Esophagus muscularis mucosa (tissue), 4 donors: ENCODE data around the gene SPECC1. TPM values are rescaled to one million over a fixed set of nuclear protein-coding genes. Genes with fewer than 3 reads are reported as not detected.

ENCODE experiments used
- DNase-seq: peaks from one replicate; pipeline ENCODE4 v3.0.0-alpha.2; 2017; ENCODE audit errors: extremely low spot score
- H3K27ac ChIP-seq, 4 donors: fragments of 200-600 bp; sonication (generic); replicated peaks in 1 of 4; 1 replicate in 3 of 4; 2 replicates in 1 of 4; pipeline ENCODE4 v1.5.1; 2016 to 2019; ENCODE audit warnings: mild to moderate bottlenecking in 1 of 4
- H3K27me3 ChIP-seq, 4 donors: fragments of 200-600 bp; sonication (generic); one replicate each; pipeline versions ENCODE4 v1.5.1 to v1.6.0; 2016 to 2019
- H3K36me3 ChIP-seq, 4 donors: fragments of 200-600 bp; sonication (generic); one replicate each; pipeline ENCODE4 v1.5.1; 2016 to 2019
- H3K4me1 ChIP-seq, 4 donors: fragments of 200-600 bp; sonication (generic); one replicate each; pipeline ENCODE4 v1.5.1; 2016 to 2019
- H3K4me3 ChIP-seq, 4 donors: fragments of 200-600 bp; sonication (generic); 1 replicate in 2 of 4; 2 replicates in 2 of 4; pipeline ENCODE4 v1.5.1; 2016 to 2019; ENCODE audit warnings: mild to moderate bottlenecking in 4 of 4, moderate library complexity in 1 of 4
- H3K9me3 ChIP-seq, 4 donors: fragments of 200-600 bp; sonication (generic); 1 replicate in 3 of 4; 2 replicates in 1 of 4; pipeline ENCODE4 v1.5.1; 2016 to 2019
- EP300 ChIP-seq: sonication (generic); formaldehyde crosslinking; IDR thresholded peaks from one replicate; pipeline ENCODE4 v1.6.1; 2017; ENCODE audit warnings: antibody characterized with exemption
- POLR2A ChIP-seq: fragments of 450-650 bp; IDR thresholded peaks from one replicate; pipeline ENCODE4 v1.6.1; 2017; ENCODE audit warnings: antibody characterized with exemption, moderate library complexity, mild to moderate bottlenecking, low read depth
- POLR2AphosphoS5 ChIP-seq, 2 donors: sonication (generic); formaldehyde crosslinking; IDR thresholded peaks; one replicate each; pipeline ENCODE4 v1.6.1; 2017; ENCODE audit warnings: antibody characterized with exemption in 2 of 2
- WGBS: methylation state at CpG from one replicate; pipeline ENCODE4 v1.1.5; 2018; 5-methylcytosine and 5-hydroxymethylcytosine counted together
- intact Hi-C: fragments of 100-400 bp; cut with DNase I; formaldehyde crosslinking; loops from one replicate; pipeline ENCODE4 v1.15.1; 2023
- total RNA-seq, 4 donors: library from RNA; depleted of rRNA; stranded (reverse); fragments of >200 nt; gene quantifications; one replicate each; pipeline versions ENCODE4 v1.1.0 to v1.2.1, GENCODE V29; 2016
- TF ChIP-seq, protein P1 (sequence below), 3 experiments: fragments of 200-600 bp in 2 of 3; fragments of 450-650 bp in 1 of 3; sonication (generic) in 2 of 3; IDR thresholded peaks; one replicate each; pipeline ENCODE4 v1.5.1; 2017 to 2019; ENCODE audit warnings: antibody characterized with exemption in 3 of 3, mild to moderate bottlenecking in 2 of 3, moderate library complexity in 1 of 3

The SPECC1 gene
- total RNA-seq, 4 donors from 2014 or later = 16.7 to 28.8 (median 24.7) TPM

DNA sequence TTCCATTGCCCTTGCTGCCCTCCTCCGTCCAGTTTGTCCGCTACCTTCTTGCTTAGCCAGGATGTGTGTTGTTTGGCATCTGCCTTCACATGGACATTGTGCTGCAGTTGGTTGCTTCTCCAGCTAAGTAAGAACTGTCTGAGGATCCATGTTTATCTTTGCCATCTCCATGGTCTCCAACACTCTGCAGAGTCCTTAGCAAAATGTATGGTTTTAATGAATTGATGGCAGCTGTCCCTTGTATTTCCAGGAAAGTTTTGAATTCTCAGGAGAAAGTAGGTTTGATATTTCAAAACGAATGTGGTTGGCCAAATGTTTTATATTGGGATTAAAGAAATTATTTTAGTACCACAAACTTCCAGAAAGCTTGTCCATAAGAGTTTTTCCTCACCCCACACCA lies 160.9 kb downstream of the SPECC1 start:
- intact Hi-C loops = no loop called here
- TF ChIP-seq EP300 = no peak
- no peak for TF ChIP-seq POLR2A
- TF ChIP-seq, protein P1, sequence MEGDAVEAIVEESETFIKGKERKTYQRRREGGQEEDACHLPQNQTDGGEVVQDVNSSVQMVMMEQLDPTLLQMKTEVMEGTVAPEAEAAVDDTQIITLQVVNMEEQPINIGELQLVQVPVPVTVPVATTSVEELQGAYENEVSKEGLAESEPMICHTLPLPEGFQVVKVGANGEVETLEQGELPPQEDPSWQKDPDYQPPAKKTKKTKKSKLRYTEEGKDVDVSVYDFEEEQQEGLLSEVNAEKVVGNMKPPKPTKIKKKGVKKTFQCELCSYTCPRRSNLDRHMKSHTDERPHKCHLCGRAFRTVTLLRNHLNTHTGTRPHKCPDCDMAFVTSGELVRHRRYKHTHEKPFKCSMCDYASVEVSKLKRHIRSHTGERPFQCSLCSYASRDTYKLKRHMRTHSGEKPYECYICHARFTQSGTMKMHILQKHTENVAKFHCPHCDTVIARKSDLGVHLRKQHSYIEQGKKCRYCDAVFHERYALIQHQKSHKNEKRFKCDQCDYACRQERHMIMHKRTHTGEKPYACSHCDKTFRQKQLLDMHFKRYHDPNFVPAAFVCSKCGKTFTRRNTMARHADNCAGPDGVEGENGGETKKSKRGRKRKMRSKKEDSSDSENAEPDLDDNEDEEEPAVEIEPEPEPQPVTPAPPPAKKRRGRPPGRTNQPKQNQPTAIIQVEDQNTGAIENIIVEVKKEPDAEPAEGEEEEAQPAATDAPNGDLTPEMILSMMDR (IDR thresholded peaks at IDR 0.05) = no peak
- no peak for TF ChIP-seq POLR2AphosphoS5 (IDR thresholded peaks at IDR 0.05)
- 85% methylated on average over 3 of the region's 3 CpGs for WGBS
- Histone ChIP-seq H3K4me3 (no peak overlapping the region), H3K36me3 (no peaks in the 10 kb centered on the region), H3K9me3 (no peaks in the 10 kb centered on the region), H3K27ac (no peak overlapping the region), H3K4me1 (no peaks in the 10 kb centered on the region), H3K27me3 (no peaks in the 10 kb centered on the region)
- no peak for DNase-seq

DNA sequence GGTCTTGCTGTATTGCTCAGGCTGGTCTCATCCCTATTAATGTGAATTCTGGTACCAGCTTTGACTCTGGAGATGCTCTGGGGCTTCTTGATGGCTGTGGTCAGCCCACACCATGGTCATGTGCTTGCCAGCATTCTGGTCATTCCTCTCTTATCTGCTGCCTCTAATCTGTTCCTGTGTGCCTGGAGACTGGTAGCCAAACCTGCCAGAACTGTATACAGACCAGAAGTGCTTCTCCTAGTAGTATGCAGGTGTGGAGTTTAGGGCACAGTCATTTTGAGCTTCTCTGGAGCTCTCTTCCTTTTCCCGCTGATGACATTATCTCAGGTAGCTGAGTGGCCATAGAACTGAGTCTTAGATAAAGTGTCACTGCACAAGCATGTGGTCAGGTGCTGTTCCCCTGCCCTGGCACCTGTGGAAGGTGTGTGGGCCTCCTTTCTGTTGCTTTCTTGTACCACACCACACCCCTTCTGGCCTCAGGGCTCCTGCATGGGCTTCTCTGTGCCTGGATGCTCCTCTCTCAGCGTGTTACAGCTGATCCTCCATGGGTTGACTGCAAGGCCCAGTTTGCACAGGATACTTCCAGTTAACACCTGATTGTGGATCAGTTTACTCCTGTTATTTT lies 162.7 kb downstream of the SPECC1 start:
- Histone ChIP-seq H3K4me1 (no peaks in the 10 kb centered on the region), H3K36me3 (no peaks in the 10 kb centered on the region), H3K27ac (no peak overlapping the region), H3K9me3 (no peaks in the 10 kb centered on the region), H3K4me3 (no peak overlapping the region), H3K27me3 (no peaks in the 10 kb centered on the region)
- no peak for TF ChIP-seq POLR2A
- no peak for TF ChIP-seq POLR2AphosphoS5 (IDR thresholded peaks at IDR 0.05)
- TF ChIP-seq EP300 = no peak
- TF ChIP-seq, protein P1 (IDR thresholded peaks at IDR 0.05) = no peak
- no peak for DNase-seq
- 100% methylated on average over 2 of the region's 2 CpGs for WGBS
- intact Hi-C loops = no loop called here

DNA sequence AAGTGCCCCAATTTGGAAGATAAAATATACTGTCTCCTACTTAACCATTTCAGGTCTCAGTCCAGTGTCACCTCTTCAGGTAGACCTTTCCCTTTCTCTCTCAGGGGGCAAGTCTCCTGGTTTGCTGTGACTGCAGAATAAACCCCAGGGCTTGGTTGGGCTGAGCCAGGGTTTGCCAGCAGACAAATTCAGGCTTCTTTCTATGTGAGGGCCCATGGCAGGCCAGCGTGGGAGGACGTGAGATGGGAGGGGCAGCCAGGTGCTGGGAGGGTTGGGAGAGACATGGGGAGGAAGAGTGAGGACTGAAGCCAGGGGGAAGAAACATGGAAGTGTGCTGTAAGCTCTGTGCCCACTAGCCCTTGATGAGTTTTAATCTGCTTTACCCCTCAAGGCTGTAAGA lies 163.2 kb downstream of the SPECC1 start:
- Histone ChIP-seq H3K36me3 (no peaks in the 10 kb centered on the region), H3K27me3 (no peaks in the 10 kb centered on the region), H3K9me3 (no peaks in the 10 kb centered on the region), H3K27ac (no peak overlapping the region), H3K4me1 (no peaks in the 10 kb centered on the region), H3K4me3 (no peak overlapping the region)
- 63% methylated on average over 2 of the region's 2 CpGs for WGBS
- no peak for TF ChIP-seq POLR2A
- no peak for TF ChIP-seq POLR2AphosphoS5 (IDR thresholded peaks at IDR 0.05)
- TF ChIP-seq EP300 = no peak
- TF ChIP-seq, protein P1 (IDR thresholded peaks at IDR 0.05) = no peak
- intact Hi-C loops = no loop called here
- no peak for DNase-seq

DNA sequence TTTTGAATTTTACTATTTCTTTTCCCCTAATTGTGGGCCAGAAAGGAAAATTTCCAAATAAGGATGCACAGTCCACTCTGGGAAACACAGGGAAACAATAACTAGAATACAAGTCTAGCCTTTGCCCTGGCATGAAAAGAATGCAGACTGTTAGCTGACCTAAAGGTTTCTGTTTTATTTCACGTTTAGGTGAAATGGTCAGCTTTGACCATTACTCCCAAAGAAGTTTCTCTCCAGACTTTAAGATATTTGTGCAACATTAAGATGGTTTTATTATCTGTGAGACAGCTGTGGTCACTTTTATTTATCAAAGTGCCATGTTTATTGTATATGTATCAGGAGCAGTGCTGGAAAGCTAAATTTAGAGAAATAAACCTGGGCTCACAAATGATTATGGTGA lies 163.9 kb downstream of the SPECC1 start:
- no peaks in the 10 kb centered on the region for H3K4me1 ChIP-seq
- no peaks in the 10 kb centered on the region for H3K9me3 ChIP-seq
- DNase-seq = no peak
- intact Hi-C loops = no loop called here
- no peak overlapping the region for H3K4me3 ChIP-seq
- TF ChIP-seq POLR2AphosphoS5 (IDR thresholded peaks at IDR 0.05) = no peak
- TF ChIP-seq, protein P1 (IDR thresholded peaks at IDR 0.05) = no peak
- no peak for TF ChIP-seq POLR2A
- TF ChIP-seq EP300 = no peak
- H3K27me3 ChIP-seq = no peaks in the 10 kb centered on the region
- no peak overlapping the region for H3K27ac ChIP-seq
- whole genome bisulfite sequencing = 50% methylated on average over 1 of the region's 1 CpG
- H3K36me3 ChIP-seq = no peaks in the 10 kb centered on the region
